ENCODE data around the gene ZEB2. TPM values are rescaled to one million over a fixed set of nuclear protein-coding genes. Genes with fewer than 3 reads are reported as not detected.

Gene ZEB2
- total RNA-seq, 1 experiment from 2014 or later: 1.2 TPM

DNA sequence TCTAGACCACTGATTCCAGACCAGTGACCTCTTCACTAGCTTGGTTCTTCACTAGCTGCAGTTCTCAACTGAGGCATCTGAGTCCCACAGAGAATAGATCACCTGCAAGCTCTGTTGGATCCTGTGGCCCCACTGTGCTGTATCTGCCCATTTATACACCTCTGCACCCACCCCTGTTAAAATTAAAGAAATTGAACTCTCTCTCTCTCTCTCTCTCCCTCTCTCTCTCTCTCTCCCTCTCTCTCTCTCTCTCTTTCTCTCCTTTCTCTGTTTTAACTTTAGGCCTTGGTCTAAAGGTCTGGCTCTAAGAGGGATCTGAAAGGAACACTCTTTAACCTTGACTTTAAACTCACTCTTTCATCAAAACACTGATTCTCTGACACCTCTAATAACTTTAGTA lies 150.5 kb downstream of the ZEB2 start:
- Histone ChIP-seq H4K91ac (ENCODE audit: insufficient read length, low read depth, low read length) (no peak overlapping the region), H3K18ac (ENCODE audit: insufficient read length, low read depth, low read length) (no peak overlapping the region), H3K56ac (ENCODE audit: insufficient read length, low read depth, low read length) (no peak overlapping the region), H2AFZ (ENCODE audit: low read length) (no peak overlapping the region), H3K23ac (ENCODE audit: insufficient read length, low read depth, low read length) (no peak overlapping the region), H4K8ac (replicated peaks; ENCODE audit: insufficient read length, low read depth, low read length) (no peak overlapping the region), H2AK5ac (ENCODE audit: insufficient read length, low read length) (no peak overlapping the region), H3K9me3 (ENCODE audit: control insufficient read depth, low read depth, low read length) (no peaks in the 10 kb centered on the region), H3K9ac (ENCODE audit: extremely low read depth, insufficient read length, low read length) (no peak overlapping the region), H3K27ac (ENCODE audit: insufficient read length, low read depth, low read length) (no peak overlapping the region), H3K4ac (ENCODE audit: low read depth, low read length) (no peak overlapping the region), H2BK5ac (ENCODE audit: insufficient read length, low read length) (no peak overlapping the region), H3K79me2 (ENCODE audit: insufficient read depth, low read length) (no peaks in the 10 kb centered on the region), H4K5ac (ENCODE audit: insufficient read length, low read depth, low read length) (no peak overlapping the region), H3K79me1 (ENCODE audit: insufficient read depth, low read depth, low read length, poor library complexity, severe bottlenecking) (no peaks in the 10 kb centered on the region), H4K20me1 (ENCODE audit: control insufficient read depth, insufficient read depth, insufficient read length) (no peaks in the 10 kb centered on the region), H3T11ph (ENCODE audit: low read length) (no peak overlapping the region), H3K27me3 (ENCODE audit: insufficient read depth, low read length) (no peaks in the 10 kb centered on the region), H3K23me2 (ENCODE audit: insufficient read length, low read depth, low read length, poor library complexity, severe bottlenecking) (no peaks in the 10 kb centered on the region), H3K14ac (ENCODE audit: insufficient read depth, low read length) (no peak overlapping the region), H2BK12ac (ENCODE audit: insufficient read length, low read depth, low read length) (no peak overlapping the region), H2BK120ac (ENCODE audit: low read depth, low read length, poor library complexity, severe bottlenecking) (no peak overlapping the region), H2BK15ac (ENCODE audit: low read depth, low read length) (no peak overlapping the region), H2BK20ac (ENCODE audit: low read depth, low read length, poor library complexity, severe bottlenecking) (no peak overlapping the region), H3K4me2 (ENCODE audit: insufficient read depth, insufficient read length, low read length) (no peak overlapping the region), H3K4me1 (ENCODE audit: insufficient read depth, low read length) (no peaks in the 10 kb centered on the region; the same call in 1 of the 2 replicates)
- no peaks in the 10 kb centered on the region for H3K9me3 Mint-ChIP-seq
- no peak for DNase-seq
- H3K27ac Mint-ChIP-seq: no peak overlapping the region
- no peaks in the 10 kb centered on the region for H3K27me3 Mint-ChIP-seq (ENCODE audit: low read depth)
- no peaks in the 10 kb centered on the region for H3K36me3 Mint-ChIP-seq (ENCODE audit: insufficient read depth in 1 of 3, low read depth in 3 of 3)
- TF ChIP-seq CTCF (conservative IDR thresholded peaks at IDR 0.05): no peak
- peaks cover 7 to 12% of the 10 kb centered on the region in 2 experiments for H3K4me1 Mint-ChIP-seq
- no peak overlapping the region for H3K4me3 Mint-ChIP-seq

Data from H9 (cell line).